ENCODE results near the gene DCHS2. TPM values are rescaled to one million over a fixed set of nuclear protein-coding genes. Genes with fewer than 3 reads are reported as not detected.
A peak's percentile ranks its signal among the peaks of the same experiment; 100 is the strongest.
"Not testable (repeated sequence)": the region's sequence is repeated elsewhere in the genome, so short reads cannot be mapped to it uniquely, and the experiment has no call there.

The DCHS2 gene
- polyA plus RNA-seq, 10 donors = 6.4 to 20.4 (median 8.6) TPM

- DNase-seq = not testable (repeated sequence)
These were observed 274.2 kb downstream of the DCHS2 start for GRCh38 chr4:154217384-154217783.

GRCh38 chr4:154211506-154211905 is 280.1 kb downstream of the DCHS2 start:
- DNase-seq = no peak

- DNase-seq = no peak
These were observed 283.2 kb downstream of the DCHS2 start for GRCh38 chr4:154208424-154208823.

GRCh38 chr4:154205471-154205870 is 286.1 kb downstream of the DCHS2 start:
- DNase-seq = peak in 1 of 3 donors; percentile 11

- no peak for DNase-seq
These were observed 296.9 kb downstream of the DCHS2 start for GRCh38 chr4:154194649-154195048.

- no peak for DNase-seq
These were observed 299.0 kb downstream of the DCHS2 start for GRCh38 chr4:154192585-154192984.

- peak in 2 of 3 donors; percentile 23 to 43 for DNase-seq
These were observed 302.3 kb downstream of the DCHS2 start for GRCh38 chr4:154189346-154189745.

- DNase-seq = no peak
These were observed 304.7 kb downstream of the DCHS2 start for GRCh38 chr4:154186888-154187287.

GRCh38 chr4:154186035-154186434 is 305.6 kb downstream of the DCHS2 start:
- DNase-seq = no peak

GRCh38 chr4:154184238-154184637 is 307.4 kb downstream of the DCHS2 start:
- no peak for DNase-seq

- DNase-seq = no peak
These were observed 308.3 kb downstream of the DCHS2 start for GRCh38 chr4:154183264-154183663.

Other genes with a start within 250 kb of the DCHS2 start
- 10 to 100 TPM; 50.0 to 69.9 (median 61.8) TPM for gene PLRG1, start 58.6 kb upstream of the DCHS2 start, polyA plus RNA-seq (ENCODE audit: insufficient read length in 10 of 10)
- gene FGB, start 71.2 kb upstream of the DCHS2 start, polyA plus RNA-seq (ENCODE audit: insufficient read length in 10 of 10) = 1 to 10 TPM in 1 of 10 donors, under 1 TPM in 1, not detected in 8; 0.83 to 5.5 TPM
- 1 to 10 TPM in 1 of 10 donors, under 1 TPM in 1, not detected in 8; 0.33 to 3.0 TPM for gene FGA, start 98.9 kb upstream of the DCHS2 start, polyA plus RNA-seq (ENCODE audit: insufficient read length in 10 of 10)
- gene FGG, start 120.9 kb upstream of the DCHS2 start, polyA plus RNA-seq (ENCODE audit: insufficient read length in 10 of 10) = 1 to 10 TPM in 1 of 10 donors, under 1 TPM in 1, not detected in 8; 0.31 to 2.6 TPM

Data from muscle of back (tissue), 11 donors.